C4-2B (cell line): ENCODE data around the gene FMNL2.

Experiments
- CTCF ChIP-seq: fragments of 450-650 bp; conservative IDR thresholded peaks from 2 replicates; pipeline ENCODE4 v1.5.1; 2017; ENCODE audit warnings: mild to moderate bottlenecking
- ZFX ChIP-seq: fragments of 450-650 bp; IDR thresholded peaks from 2 replicates; pipeline ENCODE4 v1.6.1; 2017

- TF ChIP-seq CTCF (no peak), ZFX (no peak)
Measured at GRCh38 chr2:152395103-152395502, 60.1 kb downstream of the FMNL2 start.
